H1 (cell line): Measurements from ENCODE around the gene C1orf87. TPM values are rescaled to one million over a fixed set of nuclear protein-coding genes. Genes with fewer than 3 reads are reported as not detected.

Source experiments
- CTCF ChIA-PET: fragments of 300-600 bp; sonication (Branson Sonifier 250); formaldehyde crosslinking; loops from one replicate; lab custom pipeline; 2021; ENCODE audit not compliant: partially characterized antibody; lab: Charles Lee
- POLR2A ChIA-PET: fragments of 300-600 bp; sonication (Branson Sonifier 250); formaldehyde crosslinking; loops from one replicate; lab custom pipeline; 2021; ENCODE audit warnings: inconsistent platforms; ENCODE audit not compliant: partially characterized antibody; lab: Charles Lee
- DNase-seq, 2 experiments: peaks; one replicate each; pipeline versions ENCODE4 v3.0.0 to v3.0.0-alpha.2; 2010 to 2022; ENCODE audit warnings: low spot score in 2 of 2, low read depth in 1 of 2, mixed read lengths in 1 of 2
- FAIRE-seq: peaks from 2 replicates; lab custom pipeline; 2011; peaks lifted over from hg19 to GRCh38; lab: Jason Lieb, UNC
- H2AFZ ChIP-seq: 2 replicates; pipeline ENCODE4 v1.8.1; 2012; ENCODE audit warnings: low read length, inconsistent platforms
- H2AK5ac ChIP-seq: 2 replicates; pipeline ENCODE4 v1.6.1; 2013; ENCODE audit warnings: low read depth, low read length
- H2BK120ac ChIP-seq: replicated peaks from 2 replicates; pipeline ENCODE3; 2013; ENCODE audit warnings: low read depth, low read length, inconsistent platforms
- H2BK12ac ChIP-seq: 2 replicates; pipeline ENCODE4 v1.6.1; 2013; ENCODE audit warnings: low read depth, low read length
- H2BK15ac ChIP-seq: 2 replicates; pipeline ENCODE4 v1.6.1; 2013; ENCODE audit warnings: low read length
- H2BK20ac ChIP-seq: 2 replicates; pipeline ENCODE4 v1.6.1; 2013; ENCODE audit warnings: low read length
- H2BK5ac ChIP-seq: 2 replicates; pipeline ENCODE4 v1.6.1; 2013; ENCODE audit warnings: low read depth, low read length
- H3K14ac ChIP-seq: 2 replicates; pipeline ENCODE4 v1.6.1; 2013; ENCODE audit warnings: inconsistent platforms; ENCODE audit not compliant: insufficient read length
- H3K18ac ChIP-seq: 2 replicates; pipeline ENCODE4 v1.6.1; 2013; ENCODE audit warnings: low read length; ENCODE audit errors: extremely low read depth
- H3K23ac ChIP-seq: 2 replicates; pipeline ENCODE4 v1.6.1; 2013; ENCODE audit warnings: inconsistent platforms; ENCODE audit not compliant: insufficient read length
- H3K23me2 ChIP-seq: 2 replicates; pipeline ENCODE4 v1.6.1; 2013; ENCODE audit warnings: low read depth, low read length
- H3K27ac ChIP-seq: 2 replicates; pipeline ENCODE4 v1.6.1; 2011; ENCODE audit warnings: low read depth, low read length, inconsistent platforms
- H3K27me3 ChIP-seq, 4 experiments: replicated peaks in 1 of 4; 1 replicate in 1 of 4; 2 replicates in 3 of 4; pipeline versions ENCODE4 v1.6.1 to v1.8.1; 2011 to 2013; ENCODE audit warnings: low read length in 3 of 4, mild to moderate bottlenecking in 3 of 4, inconsistent platforms in 2 of 4, mixed read lengths in 2 of 4, moderate library complexity in 1 of 4; ENCODE audit not compliant: control insufficient read depth in 3 of 4, insufficient read depth in 3 of 4; ENCODE audit errors: extremely low read depth in 1 of 4
- H3K36me3 ChIP-seq, 4 experiments: 2 replicates each; pipeline versions ENCODE4 v1.6.1 to v1.8.1; 2011 to 2013; ENCODE audit warnings: mild to moderate bottlenecking in 4 of 4, low read length in 3 of 4, moderate library complexity in 2 of 4, control low read depth in 1 of 4, inconsistent platforms in 1 of 4; ENCODE audit not compliant: insufficient read depth in 4 of 4, control insufficient read depth in 2 of 4
- H3K4ac ChIP-seq: replicated peaks from 2 replicates; pipeline ENCODE3; 2013; ENCODE audit warnings: low read length, low read depth, mixed read lengths, inconsistent platforms; ENCODE audit not compliant: insufficient read length
- H3K4me1 ChIP-seq, 4 experiments: replicated peaks in 1 of 4; 1 replicate in 1 of 4; 2 replicates in 3 of 4; pipeline versions ENCODE4 v1.6.1 to v1.8.1; 2011 to 2013; ENCODE audit warnings: low read length in 3 of 4, inconsistent platforms in 2 of 4, mixed read lengths in 1 of 4; ENCODE audit not compliant: insufficient read depth in 4 of 4, control insufficient read depth in 3 of 4
- H3K4me2 ChIP-seq, 2 experiments: 2 replicates each; pipeline versions ENCODE4 v1.6.1 to v1.8.1; 2011 to 2013; ENCODE audit warnings: low read depth in 2 of 2, low read length in 2 of 2, control low read depth in 1 of 2, inconsistent platforms in 1 of 2, mild to moderate bottlenecking in 1 of 2; ENCODE audit not compliant: insufficient read depth in 1 of 2
- H3K4me3 ChIP-seq, 4 experiments: fragments of 200-600, 300-600 bp in 1 of 4; sonication (generic), shearing (Covaris generic), sonication (Bioruptor Twin) in 1 of 4; 2 replicates each; pipeline versions ENCODE4 v1.5.1 to v1.8.1; 2011 to 2016; ENCODE audit warnings: low read length in 4 of 4, low read depth in 3 of 4, control low read depth in 2 of 4, inconsistent platforms in 2 of 4, mild to moderate bottlenecking in 2 of 4, mixed read lengths in 1 of 4, moderate library complexity in 1 of 4; ENCODE audit not compliant: insufficient read depth in 2 of 4; ENCODE audit errors: extremely low read depth in 1 of 4
- H3K56ac ChIP-seq: replicated peaks from 2 replicates; pipeline ENCODE3; 2013; ENCODE audit warnings: low read depth, mild to moderate bottlenecking, mixed read lengths, low read length, inconsistent platforms; ENCODE audit not compliant: insufficient read length
- H3K79me1 ChIP-seq: 2 replicates; pipeline ENCODE4 v1.6.1; 2013; ENCODE audit warnings: low read depth, low read length, control low read depth
- H3K79me2 ChIP-seq, 2 experiments: 2 replicates each; pipeline versions ENCODE4 v1.6.1 to v1.8.1; 2012 to 2013; ENCODE audit warnings: low read length in 2 of 2, mild to moderate bottlenecking in 2 of 2, inconsistent platforms in 1 of 2; ENCODE audit not compliant: insufficient read depth in 2 of 2, control insufficient read depth in 1 of 2
- H3K9ac ChIP-seq, 4 experiments: replicated peaks in 1 of 4; 1 replicate in 1 of 4; 2 replicates in 3 of 4; pipeline versions ENCODE4 v1.6.1 to v1.8.1; 2011 to 2013; ENCODE audit warnings: low read depth in 3 of 4, low read length in 3 of 4, control low read depth in 2 of 4, mild to moderate bottlenecking in 2 of 4, moderate library complexity in 2 of 4, inconsistent platforms in 1 of 4; ENCODE audit errors: extremely low read depth in 1 of 4
- H3K9me3 ChIP-seq, 2 experiments: 2 replicates each; pipeline versions ENCODE4 v1.6.1 to v1.8.1; 2012 to 2013; ENCODE audit warnings: mild to moderate bottlenecking in 2 of 2, moderate library complexity in 2 of 2, control low read depth in 1 of 2, inconsistent platforms in 1 of 2, low read depth in 1 of 2, low read length in 1 of 2, mixed read lengths in 1 of 2; ENCODE audit not compliant: insufficient read depth in 2 of 2
- H4K20me1 ChIP-seq, 2 experiments: replicated peaks in 1 of 2; 2 replicates each; pipeline versions ENCODE3 to v1.8.1; 2011 to 2013; ENCODE audit warnings: inconsistent platforms in 2 of 2, low read length in 2 of 2, mild to moderate bottlenecking in 1 of 2; ENCODE audit not compliant: insufficient read depth in 2 of 2, control insufficient read depth in 1 of 2
- H4K5ac ChIP-seq: 2 replicates; pipeline ENCODE4 v1.6.1; 2013; ENCODE audit warnings: low read length, low read depth, mixed read lengths, inconsistent platforms; ENCODE audit not compliant: insufficient read length
- H4K8ac ChIP-seq: 2 replicates; pipeline ENCODE4 v1.8.0; 2013; ENCODE audit warnings: mild to moderate bottlenecking, moderate library complexity, low read length, inconsistent platforms; ENCODE audit not compliant: insufficient read depth; ENCODE audit errors: extremely low read depth
- H4K91ac ChIP-seq: replicated peaks from 2 replicates; pipeline ENCODE3; 2013; ENCODE audit warnings: low read length, mixed read lengths, inconsistent platforms; ENCODE audit not compliant: insufficient read length
- BRCA1 ChIP-seq: IDR thresholded peaks from 2 replicates; pipeline ENCODE4 v1.6.1; 2012; ENCODE audit warnings: low read depth, low read length, improper control_type of control experiment
- CEBPB ChIP-seq: IDR thresholded peaks from 2 replicates; pipeline ENCODE4 v1.6.1; 2012; ENCODE audit warnings: low read depth, low read length
- CREB1 ChIP-seq: IDR thresholded peaks from 2 replicates; pipeline ENCODE4 v1.6.1; 2012; ENCODE audit warnings: inconsistent platforms
- CTCF ChIP-seq, 3 experiments: IDR thresholded peaks; 1 replicate in 2 of 3; 2 replicates in 1 of 3; pipeline versions ENCODE4 v1.5.1 to v1.6.1; 2011; ENCODE audit warnings: low read length in 3 of 3, mild to moderate bottlenecking in 3 of 3, inconsistent platforms in 2 of 3, low read depth in 1 of 3, moderate library complexity in 1 of 3; ENCODE audit not compliant: insufficient read depth in 1 of 3; ENCODE audit errors: control extremely low read depth in 1 of 3
- FOSL1 ChIP-seq: IDR thresholded peaks from 2 replicates; pipeline ENCODE4 v1.6.1; 2011; ENCODE audit warnings: mild to moderate bottlenecking, low read depth, low read length, moderate library complexity; ENCODE audit not compliant: insufficient read depth
- GTF2F1 ChIP-seq: IDR thresholded peaks from 2 replicates; pipeline ENCODE4 v1.6.1; 2012; ENCODE audit warnings: low read depth, low read length, improper control_type of control experiment, borderline replicate concordance
- KDM4A ChIP-seq: IDR thresholded peaks from one replicate; pipeline ENCODE4 v1.7.1; 2012; ENCODE audit warnings: low read depth, mild to moderate bottlenecking, moderate library complexity, low read length, inconsistent platforms; ENCODE audit not compliant: severe bottlenecking
- KDM5A ChIP-seq: fragments of 200-600 bp; IDR thresholded peaks from 2 replicates; pipeline ENCODE4 v1.7.1; 2012; ENCODE audit warnings: mild to moderate bottlenecking, low read length, inconsistent platforms, mixed read lengths
- SIN3A ChIP-seq, 2 experiments: IDR thresholded peaks in 1 of 2; conservative IDR thresholded peaks in 1 of 2; 2 replicates each; pipeline ENCODE4 v1.6.1; 2011 to 2012; ENCODE audit warnings: low read length in 2 of 2, improper control_type of control experiment in 1 of 2, low read depth in 1 of 2, mild to moderate bottlenecking in 1 of 2
- SP2 ChIP-seq: IDR thresholded peaks from 2 replicates; pipeline ENCODE4 v1.6.1; 2012; ENCODE audit warnings: mild to moderate bottlenecking, low read length, inconsistent platforms
- SRF ChIP-seq: IDR thresholded peaks from 2 replicates; pipeline ENCODE4 v1.6.1; 2011; ENCODE audit warnings: mild to moderate bottlenecking, low read depth, low read length, moderate library complexity
- TEAD4 ChIP-seq: IDR thresholded peaks from 2 replicates; pipeline ENCODE4 v1.6.1; 2012; ENCODE audit warnings: low read depth, low read length, inconsistent platforms, mixed read lengths
- YY1 ChIP-seq: IDR thresholded peaks from 2 replicates; pipeline ENCODE4 v1.6.1; 2011; ENCODE audit warnings: low read depth, mild to moderate bottlenecking, low read length
- WGBS, 2 experiments: shearing (Covaris generic) in 1 of 2; methylation state at CpG; one replicate each; pipeline versions ENCODE4 v1.1.6 to v1.1.7; 2013 to 2015; ENCODE audit warnings: low lambda C conversion rate in 2 of 2, mixed read lengths in 2 of 2, inconsistent platforms in 1 of 2, low coverage in 1 of 2, missing lambda C conversion rate in 1 of 2; ENCODE audit not compliant: insufficient replicate concordance in 2 of 2, insufficient coverage in 1 of 2, insufficient read length in 1 of 2; ENCODE audit errors: extremely low coverage in 1 of 2, missing lambda C conversion rate in 1 of 2; 5-methylcytosine and 5-hydroxymethylcytosine counted together
- polyA plus RNA-seq, 7 experiments: library from polyadenylated mRNA; depleted of rRNA in 3 of 7; stranded (reverse) in 5 of 7; unstranded in 2 of 7; fragments of >200 nt in 5 of 7; fragments of 200-250 nt in 2 of 7; gene quantifications; 1 replicate in 5 of 7; 2 replicates in 1 of 7; 4 replicates in 1 of 7; pipeline versions ENCODE4 v1.2.1 to v1.2.3, GENCODE V29; 2011 to 2013; ENCODE audit warnings: missing spikeins in 2 of 7, mixed read lengths in 2 of 7
- total RNA-seq: library from RNA; stranded (reverse); fragmentation: NEBNext Ultra II Directional; extraction: Animal tissue kit (Norgen Biotek cat#: 25700); gene quantifications from 2 replicates; pipeline ENCODE4 v1.2.1, GENCODE V29; 2021

C1orf87 gene
- total and polyA plus RNA-seq, 2 of the 8 experiments (the other 6 are each of a cell fraction or from before 2014, with no cell fraction given), result 0.41 TPM; not detected in 1

- no peak overlapping the region for H2BK20ac ChIP-seq
- no peak overlapping the region for H4K8ac ChIP-seq
- no peaks in the 10 kb centered on the region for H3K36me3 ChIP-seq
- no peak overlapping the region for H2AFZ ChIP-seq
- H2BK5ac ChIP-seq, result no peak overlapping the region
- H3K4me1 ChIP-seq, result peaks cover 0 to 4% (median 0%) of the 10 kb centered on the region in 4 experiments; a peak in 1 of 7 replicates
- DNase-seq, result no peak
- no peak overlapping the region for H3K23ac ChIP-seq
- H2BK120ac ChIP-seq, result no peak overlapping the region
- no peaks in the 10 kb centered on the region for H4K20me1 ChIP-seq
- no peaks in the 10 kb centered on the region for H3K79me2 ChIP-seq
- H4K91ac ChIP-seq, result no peak overlapping the region
- ChIA-PET POLR2A (no interaction called here), CTCF (interaction anchor here (0.6 kb wide), 1 partner anchor 51 kb away, joined by 3 read pairs; no protein-coding TSS in a partner anchor)
- 100% methylated on average over 1 of the region's 1 CpG; no CpG with 5 or more reads in 1 of the 2 experiments for WGBS, 2 experiments
- H2BK12ac ChIP-seq, result no peak overlapping the region
- H2BK15ac ChIP-seq, result no peak overlapping the region
- no peak overlapping the region for H3K14ac ChIP-seq
- H3K27me3 ChIP-seq, result no peaks in the 10 kb centered on the region
- no peak overlapping the region for H4K5ac ChIP-seq
- H3K23me2 ChIP-seq, result no peaks in the 10 kb centered on the region
- no peak overlapping the region for H3K4ac ChIP-seq
- no peak overlapping the region for H3K27ac ChIP-seq
- no peak overlapping the region for H3K9ac ChIP-seq
- FAIRE-seq, result no peak
- no peaks in the 10 kb centered on the region for H3K9me3 ChIP-seq
- no peak overlapping the region for H3K56ac ChIP-seq
- no peaks in the 10 kb centered on the region for H3K79me1 ChIP-seq
- H3K18ac ChIP-seq, result no peak overlapping the region
- H3K4me3 ChIP-seq, result no peak overlapping the region
- H3K4me2 ChIP-seq, result no peak overlapping the region
- H2AK5ac ChIP-seq, result no peak overlapping the region
- TF ChIP-seq SIN3A (conservative IDR thresholded peaks at IDR 0.05 in 1 of 2, IDR thresholded peaks at IDR 0.05 in 1 of 2; ENCODE audit: low read depth in 1 of 2, low read length in 2 of 2) (no peak), CREB1 (no peak), GTF2F1 (no peak), KDM4A (no peak), TEAD4 (no peak), BRCA1 (no peak), SRF (no peak), YY1 (no peak), SP2 (no peak), KDM5A (no peak), FOSL1 (no peak), CEBPB (no peak), CTCF (IDR thresholded peaks at IDR 0.05; ENCODE audit: control extremely low read depth in 1 of 3, insufficient read depth in 1 of 3, low read depth in 1 of 3, low read length in 3 of 3) (no peak)
Observed at GRCh38 chr1:60111716-60112115, 38.1 kb upstream of the C1orf87 start.
